Measurements from ENCODE around the gene ADARB2.

ADARB2 gene

DNA sequence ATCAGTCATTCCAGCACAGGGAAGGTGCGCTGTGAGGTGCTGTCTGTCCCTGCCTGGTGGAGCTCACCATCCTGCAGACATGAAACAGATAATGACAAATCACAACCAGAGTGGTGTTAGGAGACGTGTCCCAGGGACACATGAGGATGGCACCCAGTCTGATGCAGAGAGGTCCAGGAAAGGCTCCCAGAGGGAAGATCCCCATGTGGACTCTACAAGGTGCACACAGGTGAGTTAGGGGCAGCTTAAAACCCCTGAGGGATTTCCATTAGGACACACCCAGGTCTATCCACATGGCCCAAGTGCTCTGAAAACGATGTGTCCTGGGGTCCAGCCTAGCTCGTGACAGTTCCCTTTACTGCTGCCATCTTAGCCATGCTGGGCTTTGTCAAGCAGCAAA, 91.4 kb downstream of the ADARB2 start:
- no peak overlapping the region for H3K4me3 ChIP-seq (replicated peaks; ENCODE audit: insufficient read depth, low read length)
- DNase-seq (ENCODE audit: low read depth in 1 of 2, low spot score in 1 of 2): no peak

DNA sequence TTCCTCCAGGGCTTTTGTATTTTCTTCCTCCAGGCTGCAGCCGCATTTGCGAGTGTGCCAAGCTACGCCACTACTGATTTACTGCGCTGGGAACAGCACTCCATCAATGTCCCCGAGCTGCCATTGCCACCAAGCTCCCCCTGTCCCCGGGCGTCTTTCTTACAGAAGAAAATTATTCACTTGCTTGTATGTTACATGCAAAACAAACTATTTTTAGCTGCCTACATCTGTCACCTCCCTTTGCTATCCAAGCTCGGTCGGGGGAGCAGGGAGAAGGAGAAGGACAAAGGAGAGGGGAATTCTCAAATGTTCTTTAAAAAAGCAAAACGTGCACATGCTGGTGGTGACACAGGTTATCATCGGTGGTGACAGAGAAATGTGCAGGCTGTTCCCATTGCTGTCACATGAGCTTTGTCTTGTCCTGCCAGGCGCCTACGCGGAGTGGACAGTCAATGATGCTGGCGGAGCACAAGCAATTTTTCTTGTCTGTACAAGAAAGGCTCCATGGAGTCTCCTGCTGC, 93.1 kb downstream of the ADARB2 start:
- Histone ChIP-seq H3K27me3 (ENCODE audit: insufficient read depth, poor library complexity, severe bottlenecking) (no peaks in the 10 kb centered on the region), H3K4me3 (replicated peaks; ENCODE audit: insufficient read depth, low read length) (no peak overlapping the region), H3K27ac (replicated peaks) (no peak overlapping the region)
- DNase-seq (ENCODE audit: low read depth in 1 of 2, low spot score in 1 of 2): no peak
- TF ChIP-seq REST (IDR thresholded peaks at IDR 0.05; ENCODE audit: insufficient replicate concordance, low read depth): no peak
- TF ChIP-seq POLR2AphosphoS5 (IDR thresholded peaks at IDR 0.05; ENCODE audit: low read depth): no peak

More for the DNA sequence above, 91.4 kb downstream of the ADARB2 start:
- no peak overlapping the region for H3K27ac ChIP-seq (replicated peaks)
- no peaks in the 10 kb centered on the region for H3K27me3 ChIP-seq (ENCODE audit: insufficient read depth, poor library complexity, severe bottlenecking)
- TF ChIP-seq GABPA (IDR thresholded peaks at IDR 0.05; ENCODE audit: low read depth) (no peak), POLR2AphosphoS5 (IDR thresholded peaks at IDR 0.05; ENCODE audit: low read depth) (no peak)

GRCh38 chr10:1643908-1644179, 93.5 kb downstream of the ADARB2 start:
- TF ChIP-seq SPI1 (IDR thresholded peaks at IDR 0.05; ENCODE audit: borderline replicate concordance, low read depth) (no peak), GABPA (IDR thresholded peaks at IDR 0.05; ENCODE audit: low read depth) (no peak), REST (IDR thresholded peaks at IDR 0.05; ENCODE audit: insufficient replicate concordance, low read depth) (no peak), CTCF (IDR thresholded peaks at IDR 0.05; ENCODE audit: insufficient read depth, low read length) (no peak), POLR2AphosphoS5 (IDR thresholded peaks at IDR 0.05; ENCODE audit: low read depth) (no peak)
- Histone ChIP-seq H3K4me3 (replicated peaks; ENCODE audit: insufficient read depth, low read length) (no peak overlapping the region), H3K27me3 (ENCODE audit: insufficient read depth, poor library complexity, severe bottlenecking) (no peaks in the 10 kb centered on the region), H3K27ac (replicated peaks) (no peak overlapping the region)
- no peak for DNase-seq (ENCODE audit: low read depth in 1 of 2, low spot score in 1 of 2)

DNA sequence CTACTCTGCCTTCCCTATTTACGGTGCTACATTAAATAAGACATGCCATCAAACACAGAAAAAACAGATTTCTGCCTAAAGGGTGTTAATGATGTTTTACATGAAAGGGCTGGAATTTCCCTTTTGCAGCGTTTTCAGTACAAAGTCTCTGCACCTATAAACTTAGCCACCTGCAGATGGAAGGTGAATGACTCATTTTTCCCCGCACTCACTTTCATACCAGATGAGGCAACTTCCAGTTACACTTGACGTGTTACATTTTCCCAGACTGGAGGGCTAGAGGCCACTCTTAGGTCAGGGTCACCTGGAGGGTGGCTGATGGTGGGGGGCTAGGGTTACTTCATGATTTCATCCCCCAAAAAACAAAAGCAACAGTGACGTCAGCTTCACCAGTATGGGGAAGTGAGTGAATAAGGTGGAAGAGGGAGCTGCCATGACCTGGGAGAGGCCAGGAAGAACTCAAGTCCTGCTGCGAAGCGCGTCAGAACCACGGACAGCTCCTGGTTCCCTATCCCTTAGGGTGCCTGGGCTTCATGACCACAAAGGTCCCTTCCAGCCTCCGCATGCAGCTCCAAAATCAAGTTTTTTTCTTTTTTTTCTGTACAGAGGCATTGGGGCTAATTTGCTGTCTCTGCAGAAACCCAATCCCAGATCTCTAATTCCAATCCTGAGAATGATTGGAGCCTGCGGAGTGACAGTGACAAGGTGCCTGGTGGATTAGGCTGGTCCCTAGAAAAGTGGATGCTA, 94.0 kb downstream of the ADARB2 start:
- no peak for DNase-seq (ENCODE audit: low read depth in 1 of 2, low spot score in 1 of 2)
- no peak for TF ChIP-seq POLR2AphosphoS5 (IDR thresholded peaks at IDR 0.05; ENCODE audit: low read depth)
- TF ChIP-seq GABPA (IDR thresholded peaks at IDR 0.05; ENCODE audit: low read depth): no peak
- no peak for TF ChIP-seq CTCF (IDR thresholded peaks at IDR 0.05; ENCODE audit: insufficient read depth, low read length)
- TF ChIP-seq REST (IDR thresholded peaks at IDR 0.05; ENCODE audit: insufficient replicate concordance, low read depth): peak; percentile 92
- no peak for TF ChIP-seq SPI1 (IDR thresholded peaks at IDR 0.05; ENCODE audit: borderline replicate concordance, low read depth)
- no peak overlapping the region for H3K4me3 ChIP-seq (replicated peaks; ENCODE audit: insufficient read depth, low read length)
- H3K27ac ChIP-seq (replicated peaks): no peak overlapping the region
- H3K27me3 ChIP-seq (ENCODE audit: insufficient read depth, poor library complexity, severe bottlenecking): no peaks in the 10 kb centered on the region

Data from HL-60 (cell line).